Ishikawa (cell line): ENCODE data around the gene SYVN1.

Experiments
- CEBPB ChIP-seq: IDR thresholded peaks from 2 replicates; pipeline ENCODE4 v1.6.1; 2012
- CREB1 ChIP-seq: IDR thresholded peaks from 2 replicates; pipeline ENCODE4 v1.6.1; 2012; ENCODE audit warnings: low read depth
- EGR1 ChIP-seq: IDR thresholded peaks from 2 replicates; pipeline ENCODE4 v1.6.1; 2012
- EP300 ChIP-seq: IDR thresholded peaks from 2 replicates; pipeline ENCODE4 v1.6.1; 2012; ENCODE audit warnings: borderline replicate concordance
- FOXM1 ChIP-seq: IDR thresholded peaks from 2 replicates; pipeline ENCODE4 v1.6.1; 2012; ENCODE audit warnings: low read depth, borderline replicate concordance
- MAX ChIP-seq: IDR thresholded peaks from 2 replicates; pipeline ENCODE4 v1.6.1; 2012
- NFIC ChIP-seq: IDR thresholded peaks from 2 replicates; pipeline ENCODE4 v1.6.1; 2012
- RAD21 ChIP-seq: IDR thresholded peaks from 2 replicates; pipeline ENCODE4 v1.6.1; 2012; ENCODE audit warnings: low read depth
- REST ChIP-seq: IDR thresholded peaks from 2 replicates; pipeline ENCODE4 v1.6.1; 2012; ENCODE audit warnings: low read depth, mild to moderate bottlenecking
- TAF1 ChIP-seq: IDR thresholded peaks from 2 replicates; pipeline ENCODE4 v1.6.1; 2012; ENCODE audit warnings: low read depth, mild to moderate bottlenecking
- TCF12 ChIP-seq: IDR thresholded peaks from 2 replicates; pipeline ENCODE4 v1.6.1; 2012; ENCODE audit warnings: low read depth
- TEAD4 ChIP-seq: IDR thresholded peaks from 2 replicates; pipeline ENCODE4 v1.6.1; 2012
- USF1 ChIP-seq: IDR thresholded peaks from 2 replicates; pipeline ENCODE4 v1.6.1; 2012
- YY1 ChIP-seq: IDR thresholded peaks from 2 replicates; pipeline ENCODE4 v1.6.1; 2012; ENCODE audit warnings: low read depth
- ZBTB7A ChIP-seq: IDR thresholded peaks from 2 replicates; pipeline ENCODE4 v1.6.1; 2012; ENCODE audit warnings: low read depth

SYVN1 gene

GRCh38 chr11:65160643-65161042 lies 26.3 kb upstream of the SYVN1 start:
- TF ChIP-seq USF1 (no peak), REST (no peak), ZBTB7A (no peak), EP300 (no peak), RAD21 (no peak), TCF12 (no peak), TAF1 (no peak), EGR1 (no peak), TEAD4 (no peak), MAX (no peak), CEBPB (no peak), NFIC (no peak), YY1 (no peak)

GRCh38 chr11:65159012-65159411 lies 24.7 kb upstream of the SYVN1 start:
- TF ChIP-seq MAX: no peak
- TF ChIP-seq EP300: no peak
- TF ChIP-seq TEAD4: no peak
- TF ChIP-seq YY1: no peak
- TF ChIP-seq EGR1: no peak
- TF ChIP-seq TAF1: no peak
- no peak for TF ChIP-seq CEBPB
- TF ChIP-seq TCF12: no peak
- no peak for TF ChIP-seq REST
- no peak for TF ChIP-seq FOXM1
- TF ChIP-seq USF1: no peak
- no peak for TF ChIP-seq CREB1
- TF ChIP-seq ZBTB7A: no peak
- no peak for TF ChIP-seq RAD21
- TF ChIP-seq NFIC: no peak

- no peak for TF ChIP-seq TCF12
- no peak for TF ChIP-seq NFIC
- TF ChIP-seq TEAD4: no peak
- TF ChIP-seq ZBTB7A: no peak
- no peak for TF ChIP-seq USF1
Observed at GRCh38 chr11:65157336-65157735, 23.0 kb upstream of the SYVN1 start.

GRCh38 chr11:65156926-65157325 lies 22.6 kb upstream of the SYVN1 start:
- TF ChIP-seq USF1 (no peak), FOXM1 (no peak), NFIC (no peak), TAF1 (no peak), RAD21 (no peak), ZBTB7A (no peak), EP300 (no peak), CREB1 (no peak), CEBPB (no peak), TEAD4 (no peak), REST (no peak), EGR1 (no peak)
